ENCODE measurements around the gene IQCH.
"Not testable (repeated sequence)": the region's sequence is repeated elsewhere in the genome, so short reads cannot be mapped to it uniquely, and the experiment has no call there.

IQCH gene

DNA sequence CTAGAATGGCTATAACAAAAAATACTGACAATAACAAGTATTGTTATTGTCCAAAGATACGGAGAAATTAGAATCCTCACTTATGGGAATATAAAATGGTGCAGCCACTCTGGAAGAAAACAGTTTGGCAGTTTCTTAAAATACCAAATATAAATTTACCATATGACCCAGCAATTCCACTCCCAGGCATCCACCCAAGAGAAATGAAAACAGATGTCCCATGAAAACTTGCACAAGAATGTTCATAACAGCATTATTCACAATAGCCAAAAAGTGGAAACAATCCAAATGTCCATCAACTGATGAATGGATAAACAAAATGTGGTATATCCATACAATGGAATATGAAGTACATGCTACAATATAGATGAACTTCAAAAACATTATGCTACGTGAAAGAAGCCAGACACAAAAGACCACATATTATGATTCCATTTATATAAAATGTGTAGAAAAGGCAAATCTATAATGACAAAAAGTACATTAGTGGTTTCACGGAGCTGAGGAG is 9.6 kb upstream of the IQCH start:
- no peak for DNase-seq (ENCODE audit: low spot score)
- no peak for FAIRE-seq

DNA sequence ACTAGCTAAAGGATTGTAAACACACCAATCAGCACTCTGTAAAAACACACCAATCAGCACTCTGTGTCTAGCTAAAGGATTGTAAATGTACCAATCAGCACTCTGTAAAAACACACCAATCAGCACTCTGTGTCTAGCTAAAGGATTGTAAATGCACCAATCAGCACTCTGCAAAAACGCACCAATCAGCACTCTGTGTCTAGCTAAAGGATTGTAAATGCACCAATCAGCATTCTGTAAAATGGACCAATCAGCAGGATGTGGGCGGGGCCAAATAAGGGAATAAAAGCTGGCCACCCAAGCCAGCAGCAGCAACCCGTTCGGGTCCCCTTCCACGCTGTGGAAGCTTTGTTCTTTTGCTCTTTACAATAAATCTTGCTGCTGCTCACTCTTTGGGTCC is 8.0 kb upstream of the IQCH start:
- FAIRE-seq; DNase-seq (ENCODE audit: low spot score): not testable (repeated sequence)

DNA sequence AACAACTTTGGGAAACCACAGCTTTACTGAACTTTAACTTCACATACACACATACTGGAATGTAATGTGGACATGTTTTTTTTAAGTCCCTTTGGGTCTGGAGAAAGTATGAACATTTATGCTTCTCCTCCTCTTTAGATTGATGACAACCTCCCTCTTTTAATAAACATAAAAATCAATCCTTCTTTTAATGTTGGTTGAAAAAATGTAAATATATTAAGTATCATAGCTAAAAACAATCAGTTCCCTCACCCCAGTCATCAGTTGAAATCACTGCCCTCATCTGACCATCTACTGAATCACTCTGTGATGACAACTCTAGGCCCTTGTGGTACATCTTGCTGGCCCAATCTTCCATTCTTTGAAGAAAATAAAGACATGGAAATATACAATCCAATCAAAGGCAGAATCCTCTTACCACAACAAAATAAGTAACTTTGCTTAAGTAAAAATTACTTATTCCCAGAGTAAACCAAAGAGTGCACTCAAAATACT is 6.5 kb upstream of the IQCH start:
- DNase-seq (ENCODE audit: low spot score) (no peak), FAIRE-seq (no peak)

DNA sequence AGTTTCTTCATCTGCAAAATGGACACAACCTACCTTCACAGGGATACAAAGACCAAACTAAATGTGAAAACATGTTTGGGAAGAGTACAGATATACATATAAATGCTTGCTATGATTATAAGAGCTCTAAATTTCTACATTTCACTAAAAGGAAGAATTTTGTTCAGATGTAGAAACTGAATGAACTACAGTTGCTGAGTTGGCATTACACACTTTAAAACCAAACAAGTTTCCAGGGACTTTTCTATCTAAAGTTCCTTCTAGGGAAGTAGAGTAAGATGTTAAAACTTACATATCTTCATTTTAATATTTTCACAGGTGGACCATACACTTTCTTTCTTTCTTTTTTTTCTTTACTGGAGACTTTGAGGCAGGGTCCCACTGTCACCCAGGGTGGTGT is 4.8 kb upstream of the IQCH start:
- FAIRE-seq = no peak
- no peak for DNase-seq (ENCODE audit: low spot score)

DNA sequence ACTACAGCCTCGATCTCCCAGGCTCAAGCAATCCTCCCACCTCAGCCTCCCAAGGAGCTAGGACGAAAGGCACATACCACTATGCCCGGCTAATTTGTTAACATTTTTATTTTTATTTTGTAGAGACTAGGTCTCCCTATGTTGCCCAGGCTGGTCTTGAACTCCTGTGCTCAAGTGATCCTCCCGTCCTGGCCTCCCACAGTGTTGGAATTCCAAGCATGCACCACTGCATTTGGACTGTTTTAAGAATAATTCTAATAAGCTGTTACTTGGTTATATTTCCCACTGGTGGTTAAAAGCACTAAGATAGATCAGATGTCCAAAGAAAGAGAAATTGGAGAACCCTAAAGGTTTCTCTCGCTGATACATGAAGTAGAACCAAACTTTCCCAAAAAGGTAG is 3.3 kb upstream of the IQCH start:
- DNase-seq (ENCODE audit: low spot score) (no peak), FAIRE-seq (no peak)

DNA sequence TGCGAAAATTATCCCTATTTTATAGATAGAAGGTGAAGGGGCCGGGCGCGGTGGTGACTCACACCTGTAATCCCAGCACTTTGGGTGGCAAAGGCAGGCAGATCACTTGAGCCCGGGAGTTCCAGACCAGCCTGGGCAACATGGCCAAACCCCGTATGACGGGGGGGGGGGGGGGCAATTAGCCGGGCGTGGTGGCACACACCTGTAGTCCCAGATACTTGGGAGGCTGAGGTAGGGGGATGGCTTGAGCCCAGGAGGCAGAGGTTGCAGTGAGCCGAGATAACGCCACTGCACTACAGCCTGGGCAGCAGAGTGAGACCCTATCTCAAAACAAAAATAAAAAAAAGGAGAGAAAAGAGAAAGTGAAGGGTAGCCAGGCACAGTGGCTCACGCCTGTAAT is 1.5 kb upstream of the IQCH start:
- FAIRE-seq = no peak
- DNase-seq (ENCODE audit: low spot score) = no peak

DNA sequence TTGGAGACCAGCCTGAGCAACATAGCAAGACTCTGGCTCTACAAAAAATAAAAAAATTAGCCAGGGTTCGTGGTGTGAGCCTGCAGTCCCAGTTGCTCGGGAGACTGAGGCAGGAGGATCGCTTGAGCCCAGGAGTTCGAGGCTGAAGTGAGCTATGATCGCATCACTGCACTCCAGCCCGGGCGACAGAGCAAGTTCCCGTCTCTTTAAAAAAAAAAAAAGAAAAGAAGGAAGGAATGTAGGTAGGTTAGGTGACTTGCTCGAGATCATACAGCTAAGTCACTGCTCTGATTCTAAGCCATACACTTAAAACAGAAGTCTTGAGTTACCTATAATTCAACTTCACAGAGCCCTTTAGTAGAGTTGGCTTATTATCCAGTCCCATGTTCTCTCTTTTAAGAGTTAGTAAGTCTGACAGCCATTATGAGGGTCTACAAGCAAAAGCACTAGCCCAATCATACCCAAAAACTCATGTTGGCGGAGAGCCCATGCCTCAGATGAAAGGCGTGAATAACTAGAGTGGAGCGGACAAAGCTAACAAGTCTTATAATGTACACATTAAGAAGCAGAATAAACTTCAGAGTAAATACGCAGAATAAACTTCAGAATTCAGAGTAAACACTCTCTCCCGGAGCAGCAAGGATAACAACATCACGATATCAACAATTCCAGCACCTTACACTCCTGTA is 893 bp upstream of the IQCH start:
- FAIRE-seq (no peak), DNase-seq (ENCODE audit: low spot score) (no peak)

DNA sequence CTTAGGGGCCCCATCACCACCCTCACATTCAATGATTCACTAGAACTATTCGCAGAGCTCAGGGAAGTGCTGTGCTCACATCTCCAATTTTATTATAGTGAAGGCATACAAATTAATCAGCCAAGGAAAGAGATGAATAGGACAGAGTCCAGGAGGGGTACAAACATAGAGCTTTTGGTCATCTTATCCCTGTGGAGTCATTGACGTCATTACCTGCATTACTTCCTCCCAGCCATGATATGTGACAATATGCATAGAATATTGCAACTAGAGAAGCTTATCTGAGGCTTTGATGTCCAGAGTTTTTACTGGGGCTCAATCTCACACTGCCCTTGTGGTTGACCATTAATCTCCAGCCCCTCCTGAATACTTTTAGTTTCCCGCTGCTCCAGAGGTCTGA is 1.5 kb downstream of the IQCH start:
- FAIRE-seq = no peak
- DNase-seq (ENCODE audit: low spot score) = no peak

DNA sequence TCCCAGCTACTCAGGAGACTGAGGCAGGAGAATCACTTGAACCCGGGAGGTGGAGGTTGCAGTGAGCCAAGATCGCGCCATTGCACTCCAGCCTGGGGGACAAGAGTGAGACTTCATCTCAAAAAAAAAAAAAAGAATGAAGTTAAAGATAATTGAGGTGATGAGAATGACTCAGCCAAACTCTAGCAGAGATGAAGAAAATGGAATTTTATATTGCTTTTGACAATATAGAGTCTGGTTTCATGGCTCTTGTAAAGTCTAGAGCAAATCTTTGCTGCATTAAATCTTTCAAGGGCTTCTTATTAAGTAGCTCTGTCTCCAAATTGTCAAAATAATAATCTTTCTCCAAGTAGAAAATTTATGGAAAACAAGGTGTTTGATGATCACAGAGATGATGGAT is 3.8 kb downstream of the IQCH start:
- FAIRE-seq; DNase-seq (ENCODE audit: low spot score): not testable (repeated sequence)

DNA sequence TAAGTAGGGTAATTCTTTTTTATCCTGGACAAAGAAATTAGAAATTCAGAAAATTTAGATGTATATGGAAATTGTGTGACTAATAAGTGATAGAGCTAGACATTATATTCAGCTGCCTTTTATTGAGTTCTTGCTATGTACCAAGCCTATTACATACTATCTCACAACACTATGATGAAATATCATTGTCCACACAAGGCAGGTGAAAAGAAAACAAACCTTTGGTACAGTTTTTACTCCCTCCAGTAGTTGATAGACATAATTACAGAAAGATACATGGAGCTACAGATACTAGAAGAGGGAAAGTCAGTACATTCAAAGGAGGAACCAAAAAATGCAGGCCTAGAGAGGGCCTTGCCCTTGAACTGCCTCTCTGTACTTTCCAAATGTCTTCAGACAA is 4.8 kb downstream of the IQCH start:
- no peak for DNase-seq (ENCODE audit: low spot score)
- no peak for FAIRE-seq

DNA sequence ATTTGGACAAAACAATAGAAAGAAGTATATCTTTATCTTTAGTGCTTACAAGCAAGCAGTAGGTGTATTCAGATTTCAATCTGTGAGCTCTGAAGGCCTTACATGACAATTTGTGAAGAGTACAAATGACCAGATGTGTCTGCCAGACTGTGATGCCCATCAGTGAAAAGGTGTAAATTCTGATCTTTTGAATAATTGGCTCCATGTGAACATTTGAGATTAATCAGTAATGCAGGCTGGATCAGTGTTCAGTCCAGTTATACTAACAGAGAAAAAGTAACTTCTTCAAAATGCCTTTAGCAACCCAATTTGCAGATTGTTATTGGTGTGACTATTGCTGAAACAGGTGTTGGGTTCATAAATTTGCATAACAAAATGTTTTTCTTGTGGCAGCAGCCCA is 5.2 kb downstream of the IQCH start:
- DNase-seq (ENCODE audit: low spot score) (no peak), FAIRE-seq (no peak)

DNA sequence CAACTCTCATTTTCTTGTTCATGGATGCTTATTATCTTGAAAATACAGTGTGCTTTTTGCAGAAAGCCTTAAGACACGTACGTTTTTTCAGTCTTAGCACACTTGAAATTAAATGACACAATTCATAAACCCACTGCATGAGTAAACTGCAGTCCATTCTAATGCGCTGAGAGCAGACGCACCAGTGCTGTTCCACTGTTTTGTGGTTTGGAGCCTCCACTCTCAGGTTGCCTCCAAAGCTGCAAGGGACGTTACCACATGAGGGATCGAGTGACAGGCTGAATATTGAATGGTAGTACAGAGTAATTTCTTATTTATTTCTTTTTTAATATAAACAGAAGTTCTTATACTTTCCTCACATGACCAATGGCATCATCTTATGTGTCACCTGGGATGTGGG is 12.3 kb downstream of the IQCH start:
- FAIRE-seq = no peak
- DNase-seq (ENCODE audit: low spot score) = no peak

DNA sequence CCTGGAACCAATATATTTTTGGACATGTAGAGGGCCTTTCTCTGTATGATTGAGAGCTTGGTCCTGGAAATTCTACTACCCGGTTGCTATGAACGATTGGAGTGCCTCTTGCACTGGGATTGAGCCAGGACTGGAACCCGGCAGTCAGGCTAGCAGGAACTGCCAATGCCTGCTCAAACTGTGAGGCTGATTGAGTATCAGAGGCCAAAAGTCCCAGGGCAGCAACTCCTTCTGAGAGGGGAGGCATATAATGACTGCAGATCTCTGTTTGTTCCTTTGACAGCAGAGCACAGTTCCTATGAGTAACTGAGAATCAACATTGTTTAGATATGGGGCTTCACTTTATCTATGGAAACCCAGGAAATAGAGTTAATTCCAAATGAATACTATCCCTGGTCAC is 12.9 kb downstream of the IQCH start:
- no peak for FAIRE-seq

DNA sequence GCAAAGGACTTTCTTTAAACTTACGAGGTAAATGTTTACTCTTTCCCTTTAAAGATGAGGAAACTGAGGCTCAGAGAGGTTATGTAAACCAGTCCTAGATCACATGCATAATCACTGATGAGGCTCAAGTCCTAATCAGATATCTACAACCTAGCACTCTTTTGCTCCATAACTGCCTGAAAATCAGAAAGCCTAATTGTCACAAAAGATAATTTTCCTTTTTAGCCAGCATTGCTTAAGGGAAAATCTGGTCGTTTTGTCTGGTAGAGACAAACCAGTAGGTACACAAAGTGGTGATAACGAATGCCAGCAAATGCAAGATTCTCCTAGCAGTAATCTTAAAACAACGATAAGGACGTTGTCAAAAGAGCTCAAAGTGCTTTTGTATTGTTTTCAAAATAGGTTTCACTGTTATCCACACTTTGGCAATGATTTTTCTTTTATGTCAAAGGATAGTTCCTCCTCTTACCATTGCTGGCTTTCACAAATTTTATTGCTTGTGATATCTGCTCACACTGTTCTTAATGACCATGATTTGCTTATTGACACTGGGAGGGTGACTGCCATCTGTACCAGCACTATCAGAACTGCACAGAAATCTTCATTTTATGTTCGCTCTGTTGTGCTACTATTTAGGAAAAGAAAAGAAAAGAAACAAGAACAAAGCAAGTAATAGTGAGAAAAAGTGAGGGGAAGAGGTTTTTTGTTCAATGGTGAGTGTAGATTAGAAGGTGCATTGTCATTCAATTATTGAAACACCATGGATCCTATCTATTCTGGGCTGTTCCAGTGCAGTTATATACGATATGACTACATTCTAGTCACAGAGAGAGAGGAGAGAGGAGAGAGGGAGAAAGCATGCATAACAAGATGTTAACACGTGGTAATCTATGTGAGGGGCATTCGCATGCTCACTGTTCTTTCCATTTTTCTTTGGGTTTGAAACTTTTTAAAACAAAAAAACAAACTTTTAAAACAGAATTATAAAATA is 13.7 kb downstream of the IQCH start:
- FAIRE-seq (no peak), DNase-seq (ENCODE audit: low spot score) (no peak)

More for the DNA sequence above, 12.9 kb downstream of the IQCH start:
- DNase-seq (ENCODE audit: low spot score) = no peak

DNA sequence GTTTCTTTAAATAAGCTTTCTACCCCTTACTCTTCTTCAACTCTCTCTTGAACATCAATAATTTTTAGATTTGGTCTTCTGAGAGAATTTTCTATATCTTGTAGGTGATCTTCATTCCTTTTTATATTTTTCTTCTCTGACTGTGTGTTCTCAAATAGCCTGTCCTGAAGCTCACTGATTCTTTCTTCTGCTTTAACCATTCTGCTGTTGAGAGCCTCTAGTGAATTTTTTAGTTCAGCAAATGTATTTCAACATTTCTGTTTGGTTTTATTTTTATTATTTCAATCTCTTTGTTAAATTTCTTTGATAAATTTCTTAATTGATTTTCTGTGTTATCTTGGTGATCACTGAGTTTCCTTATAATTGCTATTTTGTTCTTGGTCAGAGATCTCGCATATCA is 19.6 kb downstream of the IQCH start:
- FAIRE-seq = no peak
- no peak for DNase-seq (ENCODE audit: low spot score)

DNA sequence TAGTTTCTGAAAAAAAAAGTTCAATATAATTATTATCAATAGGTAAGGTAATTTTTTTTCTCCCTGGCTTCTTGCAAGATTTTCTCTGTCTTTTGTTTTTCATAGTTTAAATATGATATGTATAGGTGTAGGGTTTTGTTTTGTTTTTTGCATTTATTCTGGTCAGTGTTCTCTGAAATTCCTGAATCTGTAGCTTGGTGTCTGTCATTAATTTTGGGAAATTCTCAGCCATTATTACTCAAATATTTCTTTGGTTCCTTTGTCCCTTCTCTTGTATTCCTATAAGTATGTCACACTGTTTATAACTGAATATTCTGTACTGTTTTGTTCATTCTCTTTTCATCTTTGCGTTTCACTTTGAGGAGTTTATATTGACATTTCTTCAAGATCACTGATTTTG is 22.1 kb downstream of the IQCH start:
- DNase-seq (ENCODE audit: low spot score) (no peak), FAIRE-seq (no peak)

DNA sequence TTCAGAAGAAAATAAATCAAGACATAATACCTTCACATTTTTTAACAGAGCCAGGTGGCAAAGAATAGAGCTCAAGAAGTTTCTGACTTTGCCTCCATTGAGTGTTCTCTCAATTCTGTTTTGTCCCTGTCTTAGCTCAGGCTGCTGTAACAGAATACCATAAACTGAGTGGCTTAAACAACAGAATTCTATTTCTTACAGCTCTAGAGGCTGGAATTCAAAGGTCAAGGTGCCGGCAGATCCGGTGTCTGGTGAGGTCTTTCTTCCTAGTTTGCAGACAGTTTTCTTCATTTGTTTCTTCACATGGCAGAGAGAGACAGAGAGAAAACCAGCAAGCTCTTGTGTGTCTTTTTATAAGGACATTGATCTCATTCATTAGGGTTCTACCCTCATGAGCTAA is 25.6 kb downstream of the IQCH start:
- DNase-seq (ENCODE audit: low spot score) (no peak), FAIRE-seq (no peak)

DNA sequence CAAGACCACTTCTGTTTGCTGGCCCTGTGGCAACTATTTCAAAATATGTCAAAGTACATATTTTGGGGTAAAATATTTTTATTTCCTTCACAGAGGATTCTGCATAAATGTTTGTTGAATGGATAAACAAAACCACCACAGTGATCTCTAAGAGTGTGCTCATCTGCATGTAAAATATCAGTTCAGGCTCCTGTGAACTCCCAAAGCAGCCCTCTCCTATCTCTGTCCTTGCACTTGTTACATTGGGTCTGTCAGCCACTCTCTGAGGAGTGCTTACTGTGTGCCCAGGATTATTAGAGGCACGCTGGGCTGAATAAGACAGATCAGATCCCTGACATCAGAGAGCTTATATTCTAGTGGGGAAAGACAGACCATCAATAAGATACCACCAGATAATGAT is 27.1 kb downstream of the IQCH start:
- FAIRE-seq = no peak
- no peak for DNase-seq (ENCODE audit: low spot score)

DNA sequence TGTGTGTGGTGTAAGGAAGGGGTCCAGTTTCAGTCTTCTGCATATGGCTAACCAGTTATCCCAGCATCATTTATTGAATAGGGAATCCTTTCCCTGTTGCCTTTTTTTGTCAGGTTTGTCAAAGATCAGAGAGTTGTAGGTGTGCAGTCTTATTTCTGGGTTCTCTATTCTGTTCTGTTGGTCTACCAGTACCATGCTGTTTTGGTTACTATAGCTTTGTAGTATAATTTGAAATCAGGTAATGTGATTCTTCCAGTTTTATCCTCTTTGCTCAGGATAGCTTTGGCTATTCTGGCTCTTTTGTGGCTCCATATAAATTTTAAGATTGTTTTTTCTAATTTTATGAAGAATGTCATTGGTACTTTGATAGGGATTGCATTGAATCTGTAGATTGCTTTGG is 31.0 kb downstream of the IQCH start:
- not testable (repeated sequence) for DNase-seq (ENCODE audit: low spot score); FAIRE-seq

DNA sequence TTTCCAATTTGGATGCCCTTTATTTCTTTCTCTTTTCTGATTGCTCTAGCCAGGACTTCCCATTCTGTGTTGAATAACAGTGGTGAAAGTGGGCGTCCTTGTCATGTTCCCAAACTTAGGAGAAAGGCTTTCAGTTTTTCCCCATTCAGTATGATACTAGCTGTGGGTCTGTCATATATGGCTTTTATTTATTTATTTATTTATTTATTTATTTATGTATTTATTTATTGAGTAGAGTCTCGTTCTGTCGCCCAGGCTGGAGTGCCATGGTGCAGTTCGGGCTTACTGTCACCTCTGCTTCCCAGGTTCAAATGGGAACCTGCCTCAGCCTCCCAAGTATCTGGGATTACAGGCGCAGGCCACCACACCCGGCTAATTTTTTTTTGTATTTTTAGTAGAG is 31.8 kb downstream of the IQCH start:
- DNase-seq (ENCODE audit: low spot score); FAIRE-seq: not testable (repeated sequence)

DNA sequence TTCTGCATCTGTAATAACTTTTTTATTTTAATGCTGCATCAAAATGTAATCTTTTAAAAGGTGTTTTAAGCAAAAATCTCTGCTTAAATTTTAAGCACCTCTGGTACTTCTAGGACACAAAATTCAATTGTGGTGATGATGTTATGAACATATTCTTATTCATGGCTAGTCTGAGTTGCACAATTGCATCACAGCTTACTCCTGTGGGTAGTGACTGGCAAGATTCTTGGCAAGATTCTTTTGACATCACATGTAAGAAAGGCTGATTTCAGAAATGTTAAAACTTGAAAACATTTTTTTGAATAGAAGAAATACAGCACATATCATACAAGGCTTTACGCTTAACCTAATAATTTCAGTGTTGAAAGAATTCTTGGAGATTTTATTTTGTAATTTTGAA is 35.7 kb downstream of the IQCH start:
- DNase-seq (ENCODE audit: low spot score) = no peak
- no peak for FAIRE-seq

DNA sequence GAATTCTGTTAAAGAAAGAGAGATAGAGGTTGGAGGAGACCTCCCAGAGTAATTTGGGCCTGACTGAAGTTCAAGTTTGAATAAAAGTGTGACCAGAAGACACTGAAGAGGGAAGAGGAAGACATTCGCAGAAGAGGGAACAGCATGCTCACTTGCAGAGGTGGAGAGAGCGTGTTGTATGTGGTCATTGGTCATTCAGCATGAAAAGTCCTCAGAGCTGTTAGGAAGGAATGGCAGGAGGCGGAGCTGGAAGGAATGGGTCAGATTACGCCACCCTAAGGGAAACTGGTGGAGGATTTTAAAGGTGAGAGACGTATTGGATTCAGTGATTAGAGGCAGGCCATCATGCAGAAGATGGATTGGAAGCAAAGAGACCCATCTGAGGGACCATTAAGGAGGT is 41.6 kb downstream of the IQCH start:
- no peak for DNase-seq (ENCODE audit: low spot score)

More for the DNA sequence above, 41.6 kb downstream of the IQCH start:
- FAIRE-seq = no peak

Data from RCC 7860 (cell line).